Retinal pigment epithelial cell (primary cell): ENCODE data around the gene TEAD1.

Source experiments
- DNase-seq: peaks from one replicate; pipeline ENCODE4 v3.0.0-alpha.2; 2010; ENCODE audit warnings: low read depth
- H3K4me3 ChIP-seq: 2 replicates; pipeline ENCODE4 v1.5.1; 2011; ENCODE audit warnings: mild to moderate bottlenecking, low read length, control low read depth, moderate library complexity
- TF ChIP-seq, protein P1 (sequence below): conservative IDR thresholded peaks from 2 replicates; pipeline ENCODE4 v1.5.1; 2011; ENCODE audit warnings: low read depth, low read length, control low read depth, inconsistent platforms

TEAD1 gene

DNA sequence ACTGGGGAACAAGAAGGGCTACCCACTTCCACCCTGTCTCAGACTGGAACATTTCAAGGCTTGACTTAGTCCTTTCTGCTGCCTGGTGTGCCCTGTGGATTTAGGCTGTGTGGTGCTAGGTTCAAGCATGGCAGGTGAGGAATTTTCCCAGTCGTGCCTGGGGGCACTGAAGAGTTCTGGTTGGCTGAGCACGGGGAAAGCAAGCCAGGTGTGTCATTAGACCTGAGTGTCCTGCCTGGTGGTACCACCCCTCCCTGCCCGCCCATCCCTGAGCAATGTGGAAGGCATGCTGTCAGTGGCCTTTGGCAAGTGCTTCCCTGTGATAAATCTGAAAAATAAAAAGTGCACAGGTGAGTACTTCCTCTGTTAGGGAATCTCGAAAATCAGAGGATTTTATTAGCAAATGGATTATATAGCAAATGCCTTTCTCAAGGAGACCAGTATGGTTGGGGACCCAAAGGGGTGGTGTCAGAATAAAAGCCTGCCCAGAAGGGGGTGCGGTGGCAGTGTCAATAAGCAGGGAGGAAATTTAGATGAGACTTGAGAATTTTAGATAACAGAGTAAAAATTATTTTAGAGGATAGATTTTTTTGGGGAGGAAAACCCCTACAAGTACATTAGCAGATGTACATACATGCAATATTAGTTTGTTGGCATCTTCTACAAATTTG lies 22.8 kb downstream of the TEAD1 start:
- H3K4me3 ChIP-seq = no peak overlapping the region
- TF ChIP-seq, protein P1, sequence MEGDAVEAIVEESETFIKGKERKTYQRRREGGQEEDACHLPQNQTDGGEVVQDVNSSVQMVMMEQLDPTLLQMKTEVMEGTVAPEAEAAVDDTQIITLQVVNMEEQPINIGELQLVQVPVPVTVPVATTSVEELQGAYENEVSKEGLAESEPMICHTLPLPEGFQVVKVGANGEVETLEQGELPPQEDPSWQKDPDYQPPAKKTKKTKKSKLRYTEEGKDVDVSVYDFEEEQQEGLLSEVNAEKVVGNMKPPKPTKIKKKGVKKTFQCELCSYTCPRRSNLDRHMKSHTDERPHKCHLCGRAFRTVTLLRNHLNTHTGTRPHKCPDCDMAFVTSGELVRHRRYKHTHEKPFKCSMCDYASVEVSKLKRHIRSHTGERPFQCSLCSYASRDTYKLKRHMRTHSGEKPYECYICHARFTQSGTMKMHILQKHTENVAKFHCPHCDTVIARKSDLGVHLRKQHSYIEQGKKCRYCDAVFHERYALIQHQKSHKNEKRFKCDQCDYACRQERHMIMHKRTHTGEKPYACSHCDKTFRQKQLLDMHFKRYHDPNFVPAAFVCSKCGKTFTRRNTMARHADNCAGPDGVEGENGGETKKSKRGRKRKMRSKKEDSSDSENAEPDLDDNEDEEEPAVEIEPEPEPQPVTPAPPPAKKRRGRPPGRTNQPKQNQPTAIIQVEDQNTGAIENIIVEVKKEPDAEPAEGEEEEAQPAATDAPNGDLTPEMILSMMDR = no peak
- DNase-seq = no peak

DNA sequence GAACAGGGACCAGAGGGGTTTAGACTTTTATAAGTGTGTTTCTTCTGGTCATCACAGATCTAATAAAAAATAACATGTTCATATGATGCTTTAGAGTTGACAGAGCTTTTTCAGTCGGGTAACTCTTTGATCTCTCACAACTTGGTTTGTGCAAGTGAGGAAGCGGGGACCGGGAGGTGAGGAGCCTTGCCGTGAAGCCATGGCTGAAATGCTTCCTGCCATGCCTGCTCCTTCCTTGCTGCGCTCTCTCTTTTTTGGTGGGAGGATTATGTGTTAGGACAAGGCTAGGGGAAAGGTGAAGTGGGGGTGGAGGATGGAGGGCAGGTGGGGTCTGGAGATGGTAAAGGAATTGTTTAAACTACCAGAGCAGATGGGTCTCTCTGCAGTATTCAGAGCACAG lies 23.8 kb downstream of the TEAD1 start:
- no peak for DNase-seq
- H3K4me3 ChIP-seq = no peak overlapping the region
- TF ChIP-seq, protein P1 = no peak

GRCh38 chr11:12701811-12702592 lies 27.8 kb downstream of the TEAD1 start:
- no peak for DNase-seq
- no peak overlapping the region for H3K4me3 ChIP-seq
- TF ChIP-seq, protein P1 = no peak

- DNase-seq = no peak
- TF ChIP-seq, protein P1 = no peak
- no peak overlapping the region for H3K4me3 ChIP-seq
Measured at GRCh38 chr11:12702999-12703453, 28.8 kb downstream of the TEAD1 start.

DNA sequence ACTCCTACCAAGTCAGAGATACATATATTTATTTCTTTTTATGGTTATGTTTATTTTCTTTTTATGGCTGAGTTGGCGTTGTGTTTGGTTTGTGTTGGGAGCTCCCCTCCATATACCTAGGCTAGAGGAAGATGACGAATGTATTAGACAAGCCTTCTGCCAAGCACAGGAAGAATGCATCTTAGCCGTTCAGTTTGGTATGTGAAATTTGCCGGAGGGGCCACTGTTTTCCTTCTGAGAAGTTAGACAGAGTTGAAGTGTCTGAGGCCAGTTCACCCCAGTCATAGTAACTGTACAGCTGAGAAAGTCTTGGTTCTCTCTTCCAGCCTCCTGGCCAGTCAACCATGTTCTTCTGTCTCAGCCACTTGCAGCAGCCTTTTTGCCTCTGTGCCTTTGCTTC lies 29.8 kb downstream of the TEAD1 start:
- DNase-seq = no peak
- TF ChIP-seq, protein P1 = no peak

GRCh38 chr11:12705874-12706273 lies 31.7 kb downstream of the TEAD1 start:
- TF ChIP-seq, protein P1 = no peak
- no peak for DNase-seq
- H3K4me3 ChIP-seq = no peak overlapping the region

More for the DNA sequence above, 29.8 kb downstream of the TEAD1 start:
- no peak overlapping the region for H3K4me3 ChIP-seq
